Ectodermal cell (in vitro differentiated cells): Measurements from ENCODE around the gene EIF3I.

Source experiments
- H3K27ac ChIP-seq: 2 replicates; pipeline ENCODE4 v1.7.0; 2013; ENCODE audit warnings: mild to moderate bottlenecking, low read depth, low read length; ENCODE audit not compliant: insufficient read depth, poor library complexity, severe bottlenecking
- H3K27me3 ChIP-seq: 2 replicates; pipeline ENCODE4 v1.7.0; 2013; ENCODE audit warnings: mild to moderate bottlenecking, low read length; ENCODE audit not compliant: insufficient read depth, control insufficient read depth, poor library complexity, severe bottlenecking
- H3K36me3 ChIP-seq: one replicate; pipeline ENCODE4 v1.7.0; 2013; ENCODE audit warnings: low read length; ENCODE audit not compliant: control insufficient read depth, insufficient read depth
- H3K4me1 ChIP-seq: one replicate; pipeline ENCODE4 v1.7.0; 2013; ENCODE audit warnings: low read length; ENCODE audit not compliant: control insufficient read depth, insufficient read depth
- H3K4me3 ChIP-seq: 2 replicates; pipeline ENCODE4 v1.7.0; 2013; ENCODE audit warnings: low read depth, low read length, control low read depth; ENCODE audit not compliant: insufficient read depth
- H3K9me3 ChIP-seq: 2 replicates; pipeline ENCODE4 v1.7.0; 2013; ENCODE audit warnings: mild to moderate bottlenecking, low read length, moderate library complexity; ENCODE audit not compliant: control insufficient read depth
- WGBS, 2 experiments: methylation state at CpG; one replicate each; pipeline ENCODE4 v1.1.7; 2013; ENCODE audit warnings: missing lambda C conversion rate in 2 of 2; 5-methylcytosine and 5-hydroxymethylcytosine counted together

EIF3I gene

DNA sequence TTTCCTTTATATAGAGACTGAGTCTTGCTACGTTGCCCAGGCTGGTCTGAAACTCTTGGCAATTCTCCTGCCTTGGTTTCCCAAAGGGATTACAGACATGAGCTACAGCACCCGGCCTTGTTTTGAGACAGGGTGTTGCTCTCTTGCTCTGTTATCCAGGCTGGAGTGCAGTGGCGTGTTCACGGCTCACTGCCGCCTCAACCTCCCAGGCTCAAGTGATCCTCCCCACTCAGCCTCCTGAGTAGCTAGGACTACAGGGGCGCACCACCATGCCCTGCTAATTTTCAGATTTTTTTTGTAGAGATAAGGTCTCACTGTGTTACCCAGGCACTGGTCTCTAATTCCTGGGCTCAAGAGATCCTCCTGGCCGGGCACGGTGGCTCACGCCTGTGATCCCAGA is 43.6 kb downstream of the EIF3I start:
- Histone ChIP-seq H3K9me3 (no peaks in the 10 kb centered on the region), H3K4me1 (no peaks in the 10 kb centered on the region), H3K27me3 (no peaks in the 10 kb centered on the region), H3K36me3 (no peaks in the 10 kb centered on the region), H3K27ac (no peak overlapping the region), H3K4me3 (no peak overlapping the region)
- WGBS, 2 experiments: 92 to 93% methylated on average over 9 of the region's 9 CpGs

DNA sequence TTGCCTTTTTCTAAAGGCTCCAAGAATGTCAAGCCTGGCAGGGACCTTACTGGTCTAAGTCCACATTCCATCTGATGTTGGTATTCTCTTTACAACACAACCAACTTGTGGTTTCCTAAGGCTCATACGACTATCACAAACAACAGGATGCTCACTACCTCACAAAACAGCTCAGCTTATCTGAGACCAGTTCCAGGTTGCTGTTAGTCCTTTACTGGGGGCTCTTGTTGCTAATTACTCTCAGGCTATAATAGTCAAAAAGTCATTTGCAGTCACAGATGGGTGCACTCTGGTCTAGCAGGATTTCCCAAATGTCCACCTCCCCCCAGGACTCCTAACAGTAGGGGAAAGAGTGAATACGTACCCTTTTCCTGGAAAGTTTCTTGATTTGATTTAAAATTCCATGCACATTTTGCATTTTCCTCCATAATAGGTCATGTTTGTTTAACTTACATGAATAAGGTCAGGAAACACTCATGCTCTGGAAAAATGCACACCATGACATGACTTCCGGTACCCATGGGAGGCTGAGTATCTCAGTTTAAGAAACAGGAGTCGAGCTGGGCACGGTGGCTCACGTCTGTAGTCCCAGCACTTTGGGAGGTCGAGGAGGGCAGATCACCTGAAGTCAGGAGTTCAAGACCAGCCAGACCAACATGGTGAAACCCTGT is 44.8 kb downstream of the EIF3I start:
- Histone ChIP-seq H3K4me1 (no peaks in the 10 kb centered on the region), H3K4me3 (no peak overlapping the region), H3K9me3 (no peaks in the 10 kb centered on the region), H3K27ac (no peak overlapping the region), H3K27me3 (no peaks in the 10 kb centered on the region), H3K36me3 (no peaks in the 10 kb centered on the region)
- 90 to 91% methylated on average over 7 of the region's 7 CpGs for WGBS, 2 experiments

DNA sequence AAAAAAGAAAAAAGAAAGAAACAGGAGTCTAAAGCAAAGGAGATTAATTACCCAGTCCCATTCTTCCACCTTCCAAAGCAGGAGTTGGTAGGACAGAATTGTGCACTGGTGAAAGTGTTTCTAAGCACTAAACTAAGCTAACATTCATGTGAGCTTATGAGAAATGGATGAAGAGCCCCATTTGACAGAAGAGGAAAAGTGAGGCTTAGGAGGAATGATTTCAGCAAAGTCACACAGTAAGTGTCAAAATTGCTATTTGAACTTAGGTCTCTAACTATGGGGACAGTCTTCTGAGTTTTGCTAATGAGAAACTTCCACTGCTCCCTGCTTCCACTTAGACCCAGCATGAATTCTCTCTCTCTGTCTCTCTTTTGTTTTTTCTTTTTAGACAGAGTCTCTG is 47.5 kb downstream of the EIF3I start:
- Histone ChIP-seq H3K36me3 (no peaks in the 10 kb centered on the region), H3K27me3 (no peaks in the 10 kb centered on the region), H3K4me3 (no peak overlapping the region), H3K27ac (no peak overlapping the region), H3K9me3 (no peaks in the 10 kb centered on the region), H3K4me1 (no peaks in the 10 kb centered on the region)

DNA sequence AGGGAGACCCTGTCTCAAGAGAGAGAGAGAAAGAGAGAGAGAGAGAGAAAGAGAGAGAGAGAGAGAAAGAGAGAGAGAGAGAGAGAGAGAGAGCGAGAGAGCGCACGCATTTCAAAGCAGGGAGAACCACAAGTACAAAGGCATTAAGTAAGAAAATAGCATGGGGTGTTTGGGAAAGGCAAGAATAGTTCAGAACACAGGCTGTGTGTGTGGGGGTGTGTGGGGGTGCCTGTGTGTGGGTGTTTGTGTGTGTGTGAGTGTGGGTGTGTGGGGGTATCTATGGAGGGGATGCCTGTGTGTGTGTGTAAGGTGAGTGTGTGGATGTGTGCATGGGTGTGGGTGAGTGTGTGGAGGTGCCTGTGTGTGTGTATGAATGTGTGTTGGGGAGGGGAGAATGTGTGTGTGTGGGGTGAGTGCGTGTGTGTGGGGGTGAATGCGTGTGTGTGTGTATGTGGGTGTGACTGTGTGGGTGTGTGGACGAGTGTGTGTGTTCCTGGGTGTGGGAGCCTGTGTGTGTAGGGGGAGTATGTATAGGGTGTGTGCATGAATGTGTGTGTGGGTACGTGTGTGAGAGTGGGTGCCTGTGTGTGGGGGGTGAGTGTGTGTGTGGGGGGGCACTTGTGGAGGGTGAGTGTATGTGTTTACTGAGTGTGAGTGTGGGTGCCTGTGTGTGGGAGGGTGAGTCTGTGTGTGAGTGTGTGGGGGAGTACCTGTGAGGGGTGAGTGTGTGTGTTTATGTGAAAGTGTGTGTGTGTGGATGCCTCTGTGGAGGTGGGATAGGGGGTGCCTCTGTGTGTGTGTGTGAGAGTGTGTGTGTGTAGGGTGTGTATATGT is 50.6 kb downstream of the EIF3I start:
- H3K36me3 ChIP-seq: no peaks in the 10 kb centered on the region
- no peak overlapping the region for H3K27ac ChIP-seq
- H3K27me3 ChIP-seq: no peaks in the 10 kb centered on the region
- 86% methylated on average over 7 of the region's 7 CpGs for WGBS, 2 experiments
- H3K4me1 ChIP-seq: no peaks in the 10 kb centered on the region
- no peak overlapping the region for H3K4me3 ChIP-seq
- no peaks in the 10 kb centered on the region for H3K9me3 ChIP-seq

DNA sequence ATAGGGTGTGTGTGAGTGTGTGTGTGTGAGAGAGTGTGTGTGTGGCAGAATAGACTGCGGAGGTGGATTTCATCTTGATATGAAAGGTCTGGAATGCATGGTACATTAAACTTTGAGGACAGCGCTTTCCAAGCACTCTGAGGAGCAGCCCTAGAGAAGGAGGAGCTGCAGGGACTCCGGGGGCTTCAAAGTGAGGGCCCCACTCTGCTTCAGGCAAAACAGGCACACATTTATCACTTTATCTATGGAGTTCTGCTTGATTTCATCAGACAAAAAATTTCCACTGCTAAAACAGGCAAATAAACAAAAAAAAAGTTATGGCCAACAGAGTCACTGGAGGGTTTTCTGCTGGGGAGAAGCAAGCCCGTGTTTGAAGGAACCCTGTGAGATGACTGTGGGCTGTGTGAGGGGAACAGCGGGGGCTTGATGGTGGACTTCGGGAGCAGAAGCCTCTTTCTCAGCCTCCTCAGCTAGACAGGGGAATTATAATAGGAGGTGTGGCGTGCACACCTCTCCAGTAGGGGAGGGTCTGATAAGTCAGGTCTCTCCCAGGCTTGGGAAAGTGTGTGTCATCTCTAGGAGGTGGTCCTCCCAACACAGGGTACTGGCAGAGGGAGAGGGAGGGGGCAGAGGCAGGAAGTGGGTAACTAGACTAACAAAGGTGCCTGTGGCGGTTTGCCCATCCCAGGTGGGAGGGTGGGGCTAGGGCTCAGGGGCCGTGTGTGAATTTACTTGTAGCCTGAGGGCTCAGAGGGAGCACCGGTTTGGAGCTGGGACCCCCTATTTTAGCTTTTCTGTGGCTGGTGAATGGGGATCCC is 51.4 kb downstream of the EIF3I start:
- WGBS, 2 experiments: 53 to 58% methylated on average over 10 of the region's 10 CpGs
- Histone ChIP-seq H3K4me1 (no peaks in the 10 kb centered on the region), H3K27me3 (no peaks in the 10 kb centered on the region), H3K4me3 (no peak overlapping the region), H3K9me3 (no peaks in the 10 kb centered on the region), H3K27ac (no peak overlapping the region), H3K36me3 (no peaks in the 10 kb centered on the region)

DNA sequence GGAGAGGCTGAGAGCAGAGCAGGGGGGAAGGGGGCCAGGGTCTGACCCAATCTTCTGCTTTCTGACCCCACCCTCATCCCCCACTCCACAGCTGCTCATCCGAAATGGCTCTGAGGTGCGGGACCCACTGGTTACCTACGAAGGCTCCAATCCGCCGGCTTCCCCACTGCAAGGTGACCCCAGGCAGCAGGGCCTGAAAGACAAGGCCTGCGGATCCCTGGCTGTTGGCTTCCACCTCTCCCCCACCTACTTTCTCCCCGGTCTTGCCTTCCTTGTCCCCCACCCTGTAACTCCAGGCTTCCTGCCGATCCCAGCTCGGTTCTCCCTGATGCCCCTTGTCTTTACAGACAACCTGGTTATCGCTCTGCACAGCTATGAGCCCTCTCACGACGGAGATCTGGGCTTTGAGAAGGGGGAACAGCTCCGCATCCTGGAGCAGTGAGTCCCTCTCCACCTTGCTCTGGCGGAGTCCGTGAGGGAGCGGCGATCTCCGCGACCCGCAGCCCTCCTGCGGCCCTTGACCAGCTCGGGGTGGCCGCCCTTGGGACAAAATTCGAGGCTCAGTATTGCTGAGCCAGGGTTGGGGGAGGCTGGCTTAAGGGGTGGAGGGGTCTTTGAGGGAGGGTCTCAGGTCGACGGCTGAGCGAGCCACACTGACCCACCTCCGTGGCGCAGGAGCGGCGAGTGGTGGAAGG is 52.6 kb downstream of the EIF3I start:
- 88 to 91% methylated on average over 31 of the region's 31 CpGs for WGBS, 2 experiments
- Histone ChIP-seq H3K27me3 (no peaks in the 10 kb centered on the region), H3K27ac (no peak overlapping the region), H3K4me1 (no peaks in the 10 kb centered on the region), H3K9me3 (no peaks in the 10 kb centered on the region), H3K4me3 (no peak overlapping the region), H3K36me3 (no peaks in the 10 kb centered on the region)

DNA sequence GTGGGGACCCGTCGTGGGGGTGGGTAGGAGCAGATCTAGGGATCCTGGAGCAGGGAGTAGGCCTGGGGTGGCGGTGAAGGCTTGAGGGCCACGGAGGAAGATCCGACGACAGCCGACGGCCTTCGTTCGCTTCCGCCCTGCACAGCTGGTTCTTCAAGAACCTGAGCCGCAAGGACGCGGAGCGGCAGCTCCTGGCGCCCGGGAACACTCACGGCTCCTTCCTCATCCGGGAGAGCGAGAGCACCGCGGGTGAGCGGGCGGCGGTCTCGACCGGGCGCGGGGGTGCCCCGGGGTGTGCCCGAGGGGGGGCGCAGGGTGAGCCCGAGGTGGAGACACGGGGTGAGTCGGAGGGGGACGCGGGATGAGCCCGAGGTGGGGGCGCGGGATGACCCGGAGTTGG is 53.2 kb downstream of the EIF3I start:
- Histone ChIP-seq H3K4me1 (no peaks in the 10 kb centered on the region), H3K9me3 (no peaks in the 10 kb centered on the region), H3K27ac (no peak overlapping the region), H3K36me3 (no peaks in the 10 kb centered on the region), H3K4me3 (no peak overlapping the region), H3K27me3 (no peaks in the 10 kb centered on the region)
- 95% methylated on average over 41 of the region's 41 CpGs for WGBS, 2 experiments

DNA sequence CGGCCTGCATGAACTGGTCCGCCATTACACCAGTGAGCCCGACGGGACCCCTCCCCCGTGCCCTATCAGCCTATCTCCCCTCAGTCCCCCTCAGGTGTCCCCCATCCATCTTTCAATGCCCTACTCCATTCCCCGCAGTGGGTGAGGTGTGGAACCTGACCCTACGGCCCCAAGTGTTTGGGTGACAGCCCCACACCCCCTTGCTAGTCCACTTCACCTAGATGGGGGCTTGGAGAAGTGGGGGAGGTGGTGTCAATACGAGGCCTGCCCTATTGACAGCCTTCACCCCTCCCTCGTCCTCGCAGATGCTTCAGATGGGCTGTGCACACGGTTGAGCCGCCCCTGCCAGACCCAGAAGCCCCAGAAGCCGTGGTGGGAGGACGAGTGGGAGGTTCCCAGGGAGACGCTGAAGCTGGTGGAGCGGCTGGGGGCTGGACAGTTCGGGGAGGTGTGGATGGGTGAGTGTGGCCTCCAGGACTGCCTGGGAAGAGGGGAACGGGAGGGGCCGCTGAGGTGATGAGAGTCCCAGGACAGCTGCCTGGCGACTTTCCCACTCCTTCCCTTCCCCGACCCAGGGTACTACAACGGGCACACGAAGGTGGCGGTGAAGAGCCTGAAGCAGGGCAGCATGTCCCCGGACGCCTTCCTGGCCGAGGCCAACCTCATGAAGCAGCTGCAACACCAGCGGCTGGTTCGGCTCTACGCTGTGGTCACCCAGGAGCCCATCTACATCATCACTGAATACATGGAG is 54.0 kb downstream of the EIF3I start:
- H3K4me1 ChIP-seq: no peaks in the 10 kb centered on the region
- 92 to 94% methylated on average over 30 of the region's 30 CpGs for WGBS, 2 experiments

More for the DNA sequence above, 54.0 kb downstream of the EIF3I start:
- Histone ChIP-seq H3K4me3 (no peak overlapping the region), H3K9me3 (no peaks in the 10 kb centered on the region), H3K36me3 (no peaks in the 10 kb centered on the region), H3K27me3 (no peaks in the 10 kb centered on the region), H3K27ac (no peak overlapping the region)
